IMR-90 (cell line): Measurements from ENCODE around the gene KCNQ5. TPM values are rescaled to one million over a fixed set of nuclear protein-coding genes. Genes with fewer than 3 reads are reported as not detected.

Experiments used
- ATAC-seq: fragments of 200-7000 bp; cut with Tn5 transposase; 2 replicates; pipeline ENCODE4 v1.9.1; 2020; ENCODE audit warnings: low read depth, mild to moderate bottlenecking, moderate library complexity
- BruUV-seq: library from RNA; stranded (reverse); fragments of 400-500 nt; replicated peaks from 2 replicates; lab custom pipeline; 2021; lab: Mats Ljungman, UMichigan
- CTCF ChIA-PET: fragments of 300-600 bp; formaldehyde crosslinking; extraction: SDS; loops from one replicate; lab custom pipeline; 2021; ENCODE audit warnings: antibody characterized with exemption; lab: Yijun Ruan, JAX
- POLR2A ChIA-PET: fragments of 300-600 bp; sonication (Branson Sonifier 250); formaldehyde crosslinking; loops from one replicate; lab custom pipeline; 2022; ENCODE audit warnings: antibody characterized with exemption; ENCODE audit not compliant: unreplicated experiment; lab: Charles Lee
- DNase-seq: peaks from one replicate; pipeline ENCODE4 v3.0.0; 2013
- H2AFZ ChIP-seq: replicated peaks from 2 replicates; pipeline ENCODE3; 2013; ENCODE audit warnings: low read length, mild to moderate bottlenecking; ENCODE audit not compliant: poor library complexity
- H2AK5ac ChIP-seq: 2 replicates; pipeline ENCODE4 v1.6.1; 2013; ENCODE audit warnings: low read depth, low read length, inconsistent platforms
- H2AK9ac ChIP-seq: replicated peaks from 2 replicates; pipeline ENCODE3; 2013; ENCODE audit warnings: mild to moderate bottlenecking, low read depth, low read length, moderate library complexity; ENCODE audit not compliant: poor library complexity
- H2BK120ac ChIP-seq: 2 replicates; pipeline ENCODE4 v1.6.1; 2013; ENCODE audit warnings: low read depth, low read length, inconsistent platforms
- H2BK15ac ChIP-seq: 3 replicates; pipeline ENCODE4 v1.6.1; 2013; ENCODE audit warnings: low read depth, low read length, inconsistent platforms
- H2BK20ac ChIP-seq: 2 replicates; pipeline ENCODE4 v1.6.1; 2013; ENCODE audit warnings: low read depth, mild to moderate bottlenecking, inconsistent platforms, low read length, moderate library complexity
- H2BK5ac ChIP-seq: 2 replicates; pipeline ENCODE4 v1.6.1; 2013; ENCODE audit warnings: mild to moderate bottlenecking, low read depth, low read length, inconsistent platforms; ENCODE audit not compliant: poor library complexity, severe bottlenecking
- H3K14ac ChIP-seq: replicated peaks from 2 replicates; pipeline ENCODE4 v1.6.1; 2013; ENCODE audit warnings: low read depth, low read length, inconsistent platforms
- H3K18ac ChIP-seq: 2 replicates; pipeline ENCODE4 v1.6.1; 2013; ENCODE audit warnings: low read depth, low read length, control low read depth
- H3K23ac ChIP-seq: 2 replicates; pipeline ENCODE4 v1.6.1; 2013; ENCODE audit warnings: low read depth, low read length, inconsistent platforms
- H3K27ac ChIP-seq: 2 replicates; pipeline ENCODE4 v1.5.1; 2013; ENCODE audit warnings: mild to moderate bottlenecking, control low read depth, low read length; ENCODE audit not compliant: insufficient read depth
- H3K27me3 ChIP-seq: 2 replicates; pipeline ENCODE4 v1.6.1; 2013; ENCODE audit warnings: low read length; ENCODE audit not compliant: control insufficient read depth, insufficient read depth
- H3K36me3 ChIP-seq: 2 replicates; pipeline ENCODE4 v1.6.1; 2013; ENCODE audit warnings: low read length, mixed read lengths; ENCODE audit not compliant: control insufficient read depth, insufficient read depth
- H3K4ac ChIP-seq: 2 replicates; pipeline ENCODE4 v1.6.1; 2013; ENCODE audit warnings: low read depth, low read length, inconsistent platforms
- H3K4me1 ChIP-seq: 2 replicates; pipeline ENCODE4 v1.6.1; 2013; ENCODE audit warnings: low read length, mixed read lengths; ENCODE audit not compliant: control insufficient read depth, insufficient read depth
- H3K4me2 ChIP-seq: 2 replicates; pipeline ENCODE4 v1.6.1; 2013; ENCODE audit warnings: low read depth, mild to moderate bottlenecking, control low read depth, low read length, moderate library complexity
- H3K4me3 ChIP-seq: 2 replicates; pipeline ENCODE4 v1.5.1; 2013; ENCODE audit warnings: low read depth, mild to moderate bottlenecking, control low read depth, low read length, moderate library complexity; ENCODE audit not compliant: insufficient read depth
- H3K56ac ChIP-seq: 2 replicates; pipeline ENCODE4 v1.6.1; 2013; ENCODE audit warnings: low read length, inconsistent platforms; ENCODE audit not compliant: insufficient read depth; ENCODE audit errors: extremely low read depth
- H3K79me1 ChIP-seq, 2 experiments: 2 replicates each; pipeline ENCODE4 v1.6.1; 2013; ENCODE audit warnings: low read length in 2 of 2, inconsistent platforms in 1 of 2, low read depth in 1 of 2
- H3K9ac ChIP-seq: 2 replicates; pipeline ENCODE4 v1.6.1; 2013; ENCODE audit warnings: low read depth, low read length, control low read depth
- H3K9me1 ChIP-seq: 2 replicates; pipeline ENCODE4 v1.6.1; 2013; ENCODE audit warnings: low read length, inconsistent platforms; ENCODE audit not compliant: insufficient read depth
- H3K9me3 ChIP-seq: 2 replicates; pipeline ENCODE4 v1.6.1; 2013; ENCODE audit warnings: low read length; ENCODE audit not compliant: control insufficient read depth, insufficient read depth
- H4K20me1 ChIP-seq: 2 replicates; pipeline ENCODE4 v1.6.1; 2013; ENCODE audit warnings: low read length, inconsistent platforms; ENCODE audit not compliant: insufficient read depth
- H4K5ac ChIP-seq: 2 replicates; pipeline ENCODE4 v1.6.1; 2013; ENCODE audit warnings: mild to moderate bottlenecking, low read depth, low read length, control low read depth
- H4K8ac ChIP-seq, 2 experiments: 2 replicates each; pipeline ENCODE4 v1.6.1; 2013; ENCODE audit warnings: low read depth in 2 of 2, low read length in 2 of 2, control low read depth in 1 of 2, inconsistent platforms in 1 of 2
- H4K91ac ChIP-seq: 2 replicates; pipeline ENCODE4 v1.6.1; 2013; ENCODE audit warnings: low read depth, low read length, inconsistent platforms; ENCODE audit not compliant: insufficient read depth
- BHLHE40 ChIP-seq: fragments of 150-350 bp; IDR thresholded peaks from 2 replicates; pipeline ENCODE4 v1.6.1; 2016; ENCODE audit warnings: mild to moderate bottlenecking, low read depth, low read length
- CEBPB ChIP-seq: IDR thresholded peaks from 2 replicates; pipeline ENCODE4 v1.6.1; 2012; ENCODE audit warnings: low read depth, low read length, improper control_type of control experiment
- CHD1 ChIP-seq: IDR thresholded peaks from 2 replicates; pipeline ENCODE4 v1.6.1; 2012; ENCODE audit warnings: low read depth, low read length, improper control_type of control experiment
- MAFK ChIP-seq: IDR thresholded peaks from 2 replicates; pipeline ENCODE4 v1.6.1; 2012; ENCODE audit warnings: low read depth, low read length, improper control_type of control experiment
- MAZ ChIP-seq: IDR thresholded peaks from 2 replicates; pipeline ENCODE4 v1.6.1; 2012; ENCODE audit warnings: low read depth, mild to moderate bottlenecking, low read length, improper control_type of control experiment, moderate library complexity, borderline replicate concordance
- MXI1 ChIP-seq: IDR thresholded peaks from 2 replicates; pipeline ENCODE4 v1.6.1; 2012; ENCODE audit warnings: low read depth, mild to moderate bottlenecking, low read length, moderate library complexity, borderline replicate concordance
- POLR2A ChIP-seq: IDR thresholded peaks from 2 replicates; pipeline ENCODE4 v1.6.1; 2012; ENCODE audit warnings: mild to moderate bottlenecking, low read depth, low read length
- RAD21 ChIP-seq: IDR thresholded peaks from 2 replicates; pipeline ENCODE4 v1.6.1; 2012; ENCODE audit warnings: low read length, improper control_type of control experiment
- SMC3 ChIP-seq: fragments of 150-350 bp; IDR thresholded peaks from 2 replicates; pipeline ENCODE4 v1.6.1; 2016; ENCODE audit warnings: low read depth, mild to moderate bottlenecking, antibody characterized with exemption, low read length, moderate library complexity
- dilution Hi-C: fragments of 300-500 bp; cut with HindIII; formaldehyde crosslinking; loops from one replicate; pipeline ENCODE4 v1.14.3; 2018; ENCODE audit warnings: low sequenced_read_pairs; ENCODE audit not compliant: unreplicated experiment
- in situ Hi-C: fragments of 300-500 bp; cut with MboI; formaldehyde crosslinking; loops from 3 replicates; pipeline ENCODE4 v1.14.3; 2019; ENCODE audit warnings: low sequenced_read_pairs, inconsistent platforms, mixed read lengths
- intact Hi-C: fragments of 100-400 bp; cut with micrococcal nuclease; formaldehyde crosslinking; loops from 2 replicates; pipeline ENCODE4 v1.10.0; 2022
- polyA plus RNA-seq, 3 experiments: library from polyadenylated mRNA; depleted of rRNA; stranded (reverse); fragments of >200 nt; gene quantifications; 2 replicates each; pipeline ENCODE4 v1.2.3, GENCODE V29; 2012; ENCODE audit warnings: low replicate concordance in 1 of 3
- total RNA-seq: library from RNA; depleted of rRNA; stranded (reverse); fragments of >200 nt; gene quantifications from 2 replicates; pipeline ENCODE4 v1.2.3, GENCODE V29; 2012
- TF ChIP-seq, protein P1 (sequence below): conservative IDR thresholded peaks from 2 replicates; pipeline ENCODE4 v1.5.1; 2012; ENCODE audit warnings: mild to moderate bottlenecking, low read depth, low read length, improper control_type of control experiment

KCNQ5 gene
- total and polyA plus RNA-seq, 2 of the 4 experiments (the other 2 are of a cell fraction), result 0.75 to 1.3 TPM

- Histone ChIP-seq H2AK5ac (no peak overlapping the region), H4K20me1 (no peaks in the 10 kb centered on the region), H4K91ac (no peak overlapping the region), H3K56ac (no peak overlapping the region), H3K4me2 (no peak overlapping the region), H2BK5ac (no peak overlapping the region), H3K4ac (no peak overlapping the region), H3K4me1 (peaks cover 5% of the 10 kb centered on the region), H3K14ac (no peak overlapping the region), H3K4me3 (no peak overlapping the region), H3K27me3 (no peaks in the 10 kb centered on the region), H4K8ac (no peak overlapping the region), H3K18ac (no peak overlapping the region), H2AK9ac (no peak overlapping the region), H3K9me3 (no peaks in the 10 kb centered on the region), H3K9ac (no peak overlapping the region), H3K79me1 (no peaks in the 10 kb centered on the region), H2BK15ac (no peak overlapping the region), H3K23ac (no peak overlapping the region), H2AFZ (no peak overlapping the region), H3K27ac (no peak overlapping the region), H2BK20ac (no peak overlapping the region), H3K9me1 (peaks cover 3% of the 10 kb centered on the region; the same call in 1 of the 2 replicates), H2BK120ac (no peak overlapping the region), H4K5ac (no peak overlapping the region), H3K36me3 (no peaks in the 10 kb centered on the region)
- ChIA-PET POLR2A (no interaction called here), CTCF (no interaction called here)
- in situ Hi-C loops (no loop called here), intact Hi-C loops (loop anchor here (10.0 kb wide), 1 partner anchor 343 kb away; no protein-coding TSS in a partner anchor), dilution Hi-C loops (no loop called here)
- DNase-seq, result no peak
- BruUV-seq, result no TSS peak
- TF ChIP-seq POLR2A, result no peak
- TF ChIP-seq MAZ, result no peak
- TF ChIP-seq CEBPB, result no peak
- TF ChIP-seq, protein P1, sequence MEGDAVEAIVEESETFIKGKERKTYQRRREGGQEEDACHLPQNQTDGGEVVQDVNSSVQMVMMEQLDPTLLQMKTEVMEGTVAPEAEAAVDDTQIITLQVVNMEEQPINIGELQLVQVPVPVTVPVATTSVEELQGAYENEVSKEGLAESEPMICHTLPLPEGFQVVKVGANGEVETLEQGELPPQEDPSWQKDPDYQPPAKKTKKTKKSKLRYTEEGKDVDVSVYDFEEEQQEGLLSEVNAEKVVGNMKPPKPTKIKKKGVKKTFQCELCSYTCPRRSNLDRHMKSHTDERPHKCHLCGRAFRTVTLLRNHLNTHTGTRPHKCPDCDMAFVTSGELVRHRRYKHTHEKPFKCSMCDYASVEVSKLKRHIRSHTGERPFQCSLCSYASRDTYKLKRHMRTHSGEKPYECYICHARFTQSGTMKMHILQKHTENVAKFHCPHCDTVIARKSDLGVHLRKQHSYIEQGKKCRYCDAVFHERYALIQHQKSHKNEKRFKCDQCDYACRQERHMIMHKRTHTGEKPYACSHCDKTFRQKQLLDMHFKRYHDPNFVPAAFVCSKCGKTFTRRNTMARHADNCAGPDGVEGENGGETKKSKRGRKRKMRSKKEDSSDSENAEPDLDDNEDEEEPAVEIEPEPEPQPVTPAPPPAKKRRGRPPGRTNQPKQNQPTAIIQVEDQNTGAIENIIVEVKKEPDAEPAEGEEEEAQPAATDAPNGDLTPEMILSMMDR, result no peak
- no peak for TF ChIP-seq CHD1
- TF ChIP-seq BHLHE40, result no peak
- TF ChIP-seq SMC3, result no peak
- no peak for TF ChIP-seq RAD21
- no peak for TF ChIP-seq MAFK
- TF ChIP-seq MXI1, result no peak
- no peak for ATAC-seq
Observed at GRCh38 chr6:72781624-72782023, 159.8 kb downstream of the KCNQ5 start.
